ENCODE data around the gene DNAJC22. TPM values are rescaled to one million over a fixed set of nuclear protein-coding genes. Genes with fewer than 3 reads are reported as not detected.

Gene DNAJC22
- total and polyA plus RNA-seq, 9 of the 15 experiments (the other 6 are each of a cell fraction or from before 2014, with no cell fraction given) = 0.10 to 1.2 (median 0.47) TPM

- peak; percentile 62 to 87; a peak in 2 of 4 replicates for TF ChIP-seq UBTF (IDR thresholded peaks at IDR 0.05; ENCODE audit: borderline replicate concordance in 1 of 2, low read depth in 2 of 2, low read length in 2 of 2)
- TF ChIP-seq ESRRA (IDR thresholded peaks at IDR 0.05; ENCODE audit: borderline replicate concordance, low read depth) = peak; percentile 42; the same call in 1 of the 2 replicates
- peak; percentile 63; the same call in 1 of the 2 replicates for TF ChIP-seq FOXP1 (CRISPR knock-in tag; IDR thresholded peaks at IDR 0.05)
- TF ChIP-seq SMAD4 (CRISPR knock-in tag; conservative IDR thresholded peaks at IDR 0.05) = 0 out of 2 replicates have a peak, but pooled peaks have one; percentile 64
- 0 out of 2 replicates have a peak, but pooled peaks have one; percentile 84 for TF ChIP-seq SREBF2 (CRISPR knock-in tag; IDR thresholded peaks at IDR 0.05)
- no peak for TF ChIP-seq TCFL5 (CRISPR knock-in tag; conservative IDR thresholded peaks at IDR 0.05)
- no peak for TF ChIP-seq RBM34 (IDR thresholded peaks at IDR 0.05; ENCODE audit: borderline replicate concordance, insufficient read depth, low read length)
- TF ChIP-seq MEIS2 (IDR thresholded peaks at IDR 0.05; ENCODE audit: partially characterized antibody) = peak; percentile 40
- TF ChIP-seq HEY1 (CRISPR knock-in tag; IDR thresholded peaks at IDR 0.05; ENCODE audit: borderline replicate concordance) = no peak
- 0 out of 2 replicates have a peak, but pooled peaks have one; percentile 2 for TF ChIP-seq EGR1 (conservative IDR thresholded peaks at IDR 0.05)
- TF ChIP-seq ATF4 (CRISPR knock-in tag; IDR thresholded peaks at IDR 0.05) = 0 out of 2 replicates have a peak, but pooled peaks have one; percentile 30
- peak; percentile 82 for TF ChIP-seq ATF7 (IDR thresholded peaks at IDR 0.05)
- TF ChIP-seq HOMEZ (CRISPR knock-in tag; IDR thresholded peaks at IDR 0.05) = no peak
- TF ChIP-seq ZEB2 (IDR thresholded peaks at IDR 0.05) = peak; percentile 28; the same call in 1 of the 2 replicates
- no peak for TF ChIP-seq MEF2A (IDR thresholded peaks at IDR 0.05; ENCODE audit: control insufficient read depth, low read depth, low read length)
- peak; percentile 92 for TF ChIP-seq ZBTB33 (CRISPR knock-in tag; IDR thresholded peaks at IDR 0.05)
- TF ChIP-seq PURB (CRISPR knock-in tag; IDR thresholded peaks at IDR 0.05; ENCODE audit: low read depth) = no peak
- TF ChIP-seq MTA3 (IDR thresholded peaks at IDR 0.05; ENCODE audit: borderline replicate concordance) = peak; percentile 88; the same call in 1 of the 2 replicates
- peak; percentile 80 for TF ChIP-seq SP1 (CRISPR knock-in tag; IDR thresholded peaks at IDR 0.05)
- peak; percentile 55; the same call in 1 of the 2 replicates for TF ChIP-seq CBX1 (IDR thresholded peaks at IDR 0.05; ENCODE audit: low read depth)
These were observed 4.4 kb upstream of the DNAJC22 start (continued) for GRCh38 chr12:49342066-49342913.
